Epithelial cell of esophagus (primary cell): ENCODE measurements around the gene STX17.

Experiments
- DNase-seq: peaks from one replicate; pipeline ENCODE4 v3.0.0; 2010; ENCODE audit warnings: low read depth
- H3K4me3 ChIP-seq: 2 replicates; pipeline ENCODE4 v1.5.1; 2011; ENCODE audit warnings: mild to moderate bottlenecking, low read length, control low read depth
- CTCF ChIP-seq: IDR thresholded peaks from 2 replicates; pipeline ENCODE4 v1.5.1; 2011; ENCODE audit warnings: low read depth, mild to moderate bottlenecking, low read length, control low read depth, inconsistent platforms; ENCODE audit not compliant: insufficient read depth; ENCODE audit errors: missing control alignments

Gene STX17

GRCh38 chr9:99867536-99867935 is 38.9 kb upstream of the STX17 start:
- H3K4me3 ChIP-seq, result no peak overlapping the region
- TF ChIP-seq CTCF, result no peak
- DNase-seq, result peak; percentile 20

- no peak for TF ChIP-seq CTCF
- no peak overlapping the region for H3K4me3 ChIP-seq
- DNase-seq, result no peak
These were observed 38.5 kb upstream of the STX17 start for GRCh38 chr9:99867968-99868367.

- TF ChIP-seq CTCF, result no peak
- no peak for DNase-seq
These were observed 37.6 kb upstream of the STX17 start for GRCh38 chr9:99868845-99869244.

GRCh38 chr9:99870126-99870525 is 36.3 kb upstream of the STX17 start:
- H3K4me3 ChIP-seq, result no peak overlapping the region
- DNase-seq, result no peak
- no peak for TF ChIP-seq CTCF

More at GRCh38 chr9:99868845-99869244, 37.6 kb upstream of the STX17 start:
- H3K4me3 ChIP-seq, result no peak overlapping the region

GRCh38 chr9:99873531-99873930 is 32.9 kb upstream of the STX17 start:
- H3K4me3 ChIP-seq, result no peak overlapping the region
- TF ChIP-seq CTCF, result no peak
- DNase-seq, result peak; percentile 76

- no peak overlapping the region for H3K4me3 ChIP-seq
- no peak for DNase-seq
- no peak for TF ChIP-seq CTCF
These were observed 32.4 kb upstream of the STX17 start for GRCh38 chr9:99873943-99874584.

- no peak for DNase-seq
- no peak overlapping the region for H3K4me3 ChIP-seq
- TF ChIP-seq CTCF, result no peak
These were observed 30.3 kb upstream of the STX17 start for GRCh38 chr9:99876190-99876589.
